HG03066 (cell line): ENCODE measurements around the gene SPOCK1.

Experiments used
- ATAC-seq: cut with Tn5 transposase; IDR thresholded peaks from one replicate; pipeline ENCODE4 v1.9.1; 2021; ENCODE audit warnings: low read depth; ENCODE audit not compliant: unreplicated experiment

The SPOCK1 gene

DNA sequence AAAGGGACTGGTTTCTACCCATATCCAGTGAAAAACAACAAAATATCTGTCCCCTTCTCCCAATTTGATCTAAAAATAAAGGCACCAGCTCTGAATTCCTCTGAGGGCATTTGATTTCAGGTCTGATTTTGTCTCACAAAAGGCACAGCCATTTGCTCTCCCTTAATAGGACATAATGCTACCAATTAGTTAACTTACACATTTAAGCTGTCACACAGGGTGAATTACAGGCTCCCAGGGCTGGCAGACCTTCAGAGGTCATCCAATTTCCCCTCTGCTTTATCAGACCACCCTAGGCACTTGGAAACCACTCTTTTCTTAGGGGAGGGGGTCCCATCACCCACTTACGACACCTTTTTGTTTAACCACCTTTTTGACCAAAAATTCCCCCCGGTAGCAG, 319.9 kb downstream of the SPOCK1 start:
- no peak for ATAC-seq

DNA sequence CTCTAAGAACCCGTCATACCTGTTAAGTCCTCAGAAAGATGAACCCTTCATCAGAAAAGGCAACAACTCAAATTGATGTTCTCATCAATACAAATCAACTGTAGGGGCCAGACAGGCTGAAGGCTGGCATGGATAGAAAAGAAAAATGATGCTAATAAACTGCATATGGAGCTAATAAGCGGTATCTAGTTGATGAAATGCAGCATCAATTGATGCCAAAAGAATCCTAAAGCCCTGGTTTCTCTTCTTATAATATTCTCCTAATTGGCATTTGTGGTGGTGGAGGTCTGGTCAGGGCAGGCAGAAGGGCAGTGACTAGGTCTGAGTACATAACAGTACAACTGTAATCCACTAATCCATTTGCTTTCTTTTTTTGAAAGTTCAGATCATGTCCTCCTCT, 322.5 kb downstream of the SPOCK1 start:
- ATAC-seq: no peak

DNA sequence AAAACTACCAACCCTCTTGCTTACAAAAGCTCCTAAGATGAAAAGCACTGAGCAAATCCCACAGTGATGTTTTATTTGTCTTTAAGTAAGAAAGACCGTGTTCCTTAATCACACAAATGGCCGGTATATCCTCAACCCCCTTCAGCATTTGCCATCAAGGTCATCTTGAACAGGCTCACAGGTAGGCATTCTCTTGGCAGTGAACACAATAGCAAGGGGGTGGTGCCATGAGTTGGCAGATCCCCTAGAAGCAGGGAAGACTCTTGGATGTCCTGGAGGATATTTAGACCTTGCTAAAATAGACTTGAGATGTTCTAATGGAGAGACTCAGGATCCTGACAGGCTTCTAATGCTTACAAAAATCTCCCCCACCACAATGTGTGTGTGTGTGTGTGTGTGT, 323.0 kb downstream of the SPOCK1 start:
- no peak for ATAC-seq

DNA sequence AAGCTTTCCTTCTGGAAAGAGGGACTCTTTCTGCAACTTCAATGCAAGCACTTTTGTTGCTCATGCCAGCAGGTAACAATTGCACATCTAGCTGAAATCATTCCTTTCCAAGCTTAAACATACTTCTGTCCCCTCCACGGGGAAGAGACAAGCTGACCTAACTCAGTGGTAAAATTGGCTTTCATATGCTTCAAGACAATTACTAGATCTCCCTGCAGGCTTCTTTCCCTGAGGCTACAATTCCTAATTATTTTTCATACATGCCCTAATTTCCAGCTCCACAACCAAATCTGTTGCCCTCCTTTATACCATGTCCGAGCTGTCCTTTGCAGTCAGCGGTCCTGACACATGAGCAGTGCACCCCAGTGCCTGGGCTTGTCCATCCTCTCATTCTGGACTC, 324.9 kb downstream of the SPOCK1 start:
- ATAC-seq: no peak

DNA sequence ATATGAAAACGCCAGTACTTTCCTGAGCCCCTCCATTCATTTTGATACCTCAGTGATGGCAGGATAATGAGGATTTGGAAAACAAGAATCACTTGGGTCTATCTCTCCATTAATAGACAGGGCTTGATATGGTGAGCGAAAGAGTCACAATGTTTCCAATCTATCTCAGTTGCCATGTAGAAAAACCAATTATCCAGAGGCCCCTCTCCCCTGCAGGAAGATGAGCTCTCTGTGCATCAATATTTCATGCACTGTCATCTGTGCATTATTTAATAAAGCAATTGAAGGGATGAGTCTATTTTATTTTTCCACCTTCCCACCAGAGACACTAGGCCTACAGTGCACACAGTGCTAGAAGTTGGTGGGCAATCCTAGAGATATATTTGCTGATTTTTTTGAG, 326.9 kb downstream of the SPOCK1 start:
- no peak for ATAC-seq

DNA sequence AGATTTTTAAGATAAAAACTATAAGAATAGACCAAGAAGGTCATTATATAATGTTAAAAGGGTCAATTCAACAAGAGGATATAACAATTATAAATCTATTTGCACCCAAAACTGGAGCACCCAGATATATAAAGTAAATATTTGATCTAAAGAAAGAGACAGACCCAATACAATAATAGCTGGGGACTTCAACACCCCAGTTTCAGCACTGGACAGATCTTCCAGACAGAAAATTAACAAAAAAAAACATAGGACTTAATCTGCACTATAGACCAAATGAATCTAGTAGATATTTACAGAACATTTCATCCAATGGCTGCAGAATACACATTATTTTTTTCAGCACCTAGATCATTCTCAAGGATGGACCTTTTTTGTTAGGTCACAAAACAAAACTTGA, 331.9 kb downstream of the SPOCK1 start:
- no peak for ATAC-seq

DNA sequence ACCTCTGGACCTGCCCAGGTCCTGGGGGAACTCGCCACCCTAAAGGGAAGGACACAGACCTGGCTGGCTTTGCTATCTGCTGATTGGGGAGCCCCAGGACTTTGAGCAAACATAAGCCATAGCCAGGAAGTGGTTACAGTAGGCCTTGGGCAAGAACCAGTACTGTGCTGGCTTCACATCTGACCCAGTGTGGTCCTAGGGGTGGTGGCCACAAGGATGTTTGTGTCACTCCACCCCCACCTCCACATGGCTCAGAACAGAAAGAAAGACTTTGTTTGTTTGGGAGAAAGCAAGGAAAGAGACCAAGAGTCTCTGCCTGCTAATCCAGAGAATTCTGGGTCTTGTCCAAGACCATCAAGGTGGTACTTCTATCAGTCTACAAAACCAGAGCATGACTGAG, 334.2 kb downstream of the SPOCK1 start:
- no peak for ATAC-seq

DNA sequence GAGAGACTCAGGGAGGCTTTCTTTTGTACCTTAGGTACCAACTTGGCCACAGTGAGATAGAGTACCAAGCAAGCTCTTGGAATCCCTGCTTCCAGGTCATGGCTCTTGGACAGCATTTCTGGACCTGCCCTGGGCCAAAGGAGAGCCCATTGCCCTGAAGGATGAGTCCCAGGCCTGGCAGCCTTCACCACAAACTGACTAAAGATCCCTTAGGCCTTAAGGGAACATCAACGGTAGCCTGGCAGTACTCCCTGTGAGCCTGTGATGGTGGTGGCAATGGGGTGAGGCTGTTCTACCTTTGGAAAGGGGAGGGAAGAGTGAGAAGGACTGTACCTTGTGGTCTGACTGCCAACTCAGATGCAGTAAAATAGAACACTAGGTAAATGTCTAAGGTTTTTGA, 334.6 kb downstream of the SPOCK1 start:
- no peak for ATAC-seq

DNA sequence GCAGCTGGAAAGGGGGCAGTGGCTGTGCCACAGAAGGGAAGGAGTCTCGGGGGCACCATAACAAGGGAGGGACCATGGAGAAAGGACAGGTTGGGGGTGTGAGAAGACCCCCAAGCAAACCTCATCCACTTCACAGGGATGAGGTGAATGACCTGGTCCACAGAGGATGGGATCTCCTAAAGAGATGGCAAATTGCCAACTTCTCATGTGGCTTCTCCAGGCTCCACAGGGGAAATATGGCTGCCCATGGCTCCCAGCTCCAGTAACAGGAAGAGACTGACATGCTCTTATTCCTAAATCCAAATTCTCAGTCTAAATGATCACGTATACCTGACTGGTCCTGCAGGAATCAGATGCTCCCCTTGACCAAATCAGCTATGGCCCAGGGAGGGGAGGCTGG, 340.4 kb downstream of the SPOCK1 start:
- no peak for ATAC-seq

DNA sequence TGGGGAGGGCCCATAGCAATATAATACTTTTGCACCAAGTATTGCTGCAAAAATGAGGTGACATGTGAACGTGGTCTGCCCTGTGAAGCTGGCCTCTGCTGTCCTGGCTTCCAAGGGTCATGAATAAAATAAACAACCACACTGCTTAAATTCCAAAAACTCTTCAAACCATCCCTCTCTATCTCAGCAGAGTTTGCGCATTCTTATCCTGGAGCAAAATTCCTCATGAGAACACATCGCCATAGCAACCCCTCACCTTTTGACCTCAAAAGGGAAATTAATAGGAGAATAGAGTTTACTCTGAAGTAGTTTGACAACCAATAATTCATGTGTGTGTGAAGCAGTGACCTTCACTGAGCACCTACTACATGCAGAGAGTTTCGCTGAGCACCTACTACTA, 342.9 kb downstream of the SPOCK1 start:
- no peak for ATAC-seq

DNA sequence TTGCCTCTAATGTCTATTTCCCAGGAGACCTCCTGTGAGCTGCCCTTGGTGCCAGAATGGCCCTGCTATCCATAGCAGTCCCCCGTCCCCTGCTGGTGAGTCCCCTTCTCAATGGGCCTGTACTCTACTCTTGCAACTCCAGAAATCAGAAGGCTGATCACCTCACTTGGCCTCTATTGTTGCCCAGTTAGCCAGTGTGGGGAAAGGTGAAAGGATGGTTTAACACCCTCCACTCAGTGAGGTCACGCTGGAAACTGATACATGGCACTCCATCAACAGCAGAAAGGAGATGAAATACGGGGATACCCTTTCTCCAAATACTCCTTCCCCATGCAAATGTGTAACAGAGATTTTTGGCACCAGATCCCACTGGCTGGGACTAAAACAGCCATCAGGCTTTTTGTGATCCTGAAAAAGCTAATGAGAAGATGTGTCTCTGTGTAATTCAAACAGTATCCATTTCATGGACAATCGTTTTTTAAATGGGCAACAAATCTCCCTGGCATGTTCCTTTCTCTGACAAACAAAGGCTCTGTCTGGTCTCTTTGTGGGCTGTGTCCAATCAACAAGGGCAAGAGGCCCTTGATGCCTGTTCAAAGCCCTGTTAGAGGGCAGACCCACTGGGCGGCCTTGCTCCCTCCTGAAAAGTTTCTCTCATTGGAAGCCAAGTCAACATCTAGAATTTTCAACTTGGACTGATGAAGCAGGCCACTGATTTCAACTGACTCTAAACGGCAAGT, 343.7 kb downstream of the SPOCK1 start:
- no peak for ATAC-seq

DNA sequence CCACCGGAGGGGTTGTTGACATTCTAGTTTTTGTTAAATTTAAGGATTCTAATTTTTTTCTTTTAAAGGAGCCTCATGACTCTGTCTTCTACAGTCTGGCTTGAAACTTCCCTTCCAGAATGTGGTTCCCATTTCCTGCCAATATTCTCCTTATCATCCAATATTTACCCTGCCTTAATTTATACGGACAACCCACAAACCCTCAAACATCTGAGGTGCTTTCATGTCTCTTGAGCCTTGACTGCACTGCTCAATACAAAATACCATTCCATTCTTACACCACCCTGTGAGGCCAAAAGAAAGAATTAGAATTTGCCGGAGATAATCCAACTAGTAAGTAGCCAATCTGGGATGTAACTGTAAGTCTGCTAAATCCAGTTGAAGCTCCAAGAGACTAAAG, 346.5 kb downstream of the SPOCK1 start:
- ATAC-seq: no peak

DNA sequence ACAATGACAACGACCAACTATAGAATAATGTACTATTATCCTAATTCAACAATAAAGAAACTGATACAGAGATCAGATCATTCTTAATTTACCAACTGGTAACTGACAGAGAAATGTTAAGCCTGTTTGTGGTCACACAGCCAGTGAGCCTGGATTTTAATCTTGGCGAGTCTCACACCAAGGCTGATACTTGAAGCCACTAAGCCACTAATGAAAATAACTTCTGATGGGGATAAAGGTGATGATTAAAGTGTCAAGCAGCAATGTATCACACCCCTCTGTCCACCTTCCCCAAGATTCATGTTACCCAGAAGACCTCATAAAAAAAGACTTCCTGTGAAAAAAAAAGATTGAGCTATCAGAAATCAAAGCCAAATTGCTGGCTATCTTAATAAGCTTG, 350.5 kb downstream of the SPOCK1 start:
- ATAC-seq: no peak

DNA sequence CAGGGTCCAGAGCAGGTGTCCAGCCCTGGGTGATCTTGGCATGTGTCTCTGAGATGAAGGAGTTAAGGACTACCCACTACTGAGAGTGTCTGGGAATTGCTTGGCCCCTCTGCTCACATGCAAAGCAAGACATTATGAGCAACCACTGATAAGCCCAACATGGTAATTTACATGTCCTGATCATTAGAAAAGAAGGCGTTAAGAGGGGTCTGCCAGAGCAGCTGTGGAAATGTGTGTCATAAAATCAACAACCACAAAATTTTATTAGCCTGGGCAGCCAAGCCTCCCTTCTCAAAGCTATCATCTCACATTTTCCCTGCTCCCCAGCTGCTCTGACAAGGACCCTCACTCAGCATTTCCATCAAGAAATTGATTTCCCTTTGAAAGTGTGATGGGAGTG, 351.0 kb downstream of the SPOCK1 start:
- no peak for ATAC-seq

DNA sequence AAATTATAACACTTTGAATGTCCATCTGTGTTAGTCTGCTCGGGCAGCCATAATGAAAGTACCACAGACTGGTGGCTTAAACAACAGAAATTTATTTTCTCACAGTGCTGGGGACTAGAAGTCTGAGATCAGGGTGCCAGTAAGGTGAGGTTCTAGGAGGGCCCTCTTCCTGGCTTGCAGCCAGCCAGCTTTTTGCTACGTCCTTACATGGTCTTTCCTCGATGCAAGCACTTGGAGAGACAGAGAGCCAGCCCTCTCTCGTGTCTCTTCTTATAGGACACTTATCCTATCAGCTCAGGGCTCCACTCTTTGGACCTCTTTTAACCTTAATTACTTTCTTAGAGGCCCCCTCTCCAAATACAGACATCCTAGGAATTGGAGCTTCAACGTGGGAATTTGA, 351.8 kb downstream of the SPOCK1 start:
- no peak for ATAC-seq

DNA sequence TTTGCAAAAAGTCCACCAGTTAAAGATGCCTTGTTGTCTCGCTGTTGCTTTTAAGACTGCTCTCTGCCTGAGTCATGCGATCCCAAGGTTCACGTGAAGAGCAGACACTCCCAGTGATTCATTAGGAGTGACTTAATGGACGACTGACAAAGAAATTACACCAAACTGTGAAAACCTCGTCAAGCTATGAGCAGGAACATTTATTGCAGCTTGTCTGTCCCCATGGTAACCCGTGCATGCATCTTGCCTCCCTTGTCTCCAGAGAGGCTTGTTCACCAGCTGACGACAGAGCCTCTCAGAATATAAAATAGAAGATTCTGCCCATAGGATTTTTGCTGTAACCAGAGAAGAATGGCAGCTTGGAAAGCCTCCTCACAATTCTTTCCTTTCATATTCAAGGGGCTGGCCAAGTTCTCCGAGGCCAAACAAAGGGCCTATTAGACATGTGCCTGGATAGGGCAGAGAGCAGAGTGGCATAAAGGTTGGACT, 352.7 kb downstream of the SPOCK1 start:
- no peak for ATAC-seq

DNA sequence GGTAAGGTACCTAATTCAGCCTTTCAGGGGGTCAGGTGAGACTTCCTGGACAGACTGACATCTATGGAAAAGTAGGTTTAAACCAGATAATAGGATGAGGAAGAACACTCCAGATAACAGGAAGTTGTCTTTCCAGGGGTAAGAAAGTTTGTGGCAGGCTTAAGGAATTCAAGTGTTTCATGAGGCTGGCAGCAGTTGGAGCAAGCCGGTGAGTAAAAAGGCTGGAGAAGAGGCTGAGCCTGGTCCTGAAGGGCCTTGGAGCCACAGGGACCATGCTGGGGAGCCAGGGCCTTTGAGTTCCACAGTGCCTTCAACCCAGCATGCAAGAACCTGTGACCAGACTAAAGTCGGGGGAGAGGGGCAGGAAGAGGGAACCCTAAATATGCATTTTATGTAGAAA, 353.4 kb downstream of the SPOCK1 start:
- no peak for ATAC-seq

DNA sequence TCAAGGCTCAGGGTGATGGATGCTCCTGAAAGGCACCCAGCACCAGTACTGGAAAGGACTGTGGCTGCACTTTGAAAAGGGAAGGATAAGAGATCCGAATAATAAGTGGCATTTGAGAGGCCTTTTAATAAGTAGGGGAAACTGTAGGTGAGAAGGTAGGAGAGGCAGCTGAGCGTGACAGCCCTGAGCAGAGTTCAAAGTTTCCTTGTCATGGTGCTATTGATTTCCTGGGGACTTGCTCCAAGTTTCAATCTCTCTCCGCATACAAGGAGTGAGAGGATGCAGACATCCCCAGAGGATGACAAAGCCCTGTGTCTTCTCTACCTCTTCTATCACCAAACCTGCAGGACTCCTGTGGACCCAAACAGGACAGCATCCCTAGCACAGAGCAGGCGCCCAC, 354.5 kb downstream of the SPOCK1 start:
- no peak for ATAC-seq

DNA sequence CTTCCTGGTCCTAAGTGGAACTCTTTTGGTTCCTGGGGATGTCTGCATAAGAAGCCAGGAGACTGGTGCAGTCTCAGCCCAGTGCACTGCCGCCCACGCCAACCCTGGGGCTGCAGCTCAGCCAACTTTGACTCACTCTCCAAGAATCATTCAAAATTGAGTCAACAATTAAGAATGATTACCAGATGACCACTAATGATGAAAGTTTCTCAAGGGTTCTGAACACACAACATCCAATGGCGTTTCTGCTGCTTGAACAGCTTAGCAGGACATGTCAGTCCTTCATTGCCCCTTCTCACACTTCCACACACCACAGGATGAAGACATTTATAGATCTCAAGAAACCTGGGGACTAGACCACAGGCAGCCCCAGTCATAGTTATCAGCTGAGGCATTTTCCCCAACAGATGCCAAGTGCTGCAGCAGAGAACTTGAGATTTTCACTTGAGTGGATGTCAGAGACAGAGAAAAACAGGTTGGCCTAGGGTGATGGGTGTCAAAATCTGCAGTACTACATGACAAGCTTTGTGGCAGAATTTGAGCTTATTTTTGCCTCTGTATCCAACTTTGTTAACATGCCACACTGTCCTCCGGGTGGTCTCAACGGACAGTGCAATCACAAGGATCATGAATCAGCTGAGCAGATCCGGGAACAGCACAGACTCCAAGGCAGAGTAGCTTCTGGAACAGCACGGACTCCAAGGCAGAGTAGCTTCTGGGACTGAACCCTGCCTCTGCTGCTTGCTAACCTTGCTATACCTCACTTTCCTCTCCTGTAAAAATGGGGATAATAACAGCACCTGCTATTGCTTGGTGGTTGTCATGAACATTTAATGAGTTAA, 356.1 kb downstream of the SPOCK1 start:
- peak; percentile 72 for ATAC-seq

DNA sequence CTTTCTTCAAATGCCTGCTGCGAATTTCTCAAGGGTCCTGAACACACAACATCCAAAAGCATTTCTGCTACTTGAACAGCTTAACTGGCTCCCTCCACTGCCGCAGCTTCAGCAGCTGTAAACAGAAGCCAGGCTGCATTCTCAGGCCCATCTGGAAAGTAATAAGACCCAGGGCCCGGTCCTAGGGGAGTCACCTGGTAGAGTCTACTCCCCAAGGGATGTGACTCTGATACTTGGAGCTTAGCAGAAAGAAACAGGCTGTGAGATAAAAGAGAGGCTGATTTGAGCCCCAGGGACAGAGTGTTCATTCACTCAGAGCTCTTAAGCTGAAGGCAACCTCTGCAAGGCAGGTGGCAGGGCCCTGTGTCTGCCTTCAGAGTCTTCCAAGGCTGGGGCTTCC, 356.8 kb downstream of the SPOCK1 start:
- ATAC-seq: peak; percentile 46

DNA sequence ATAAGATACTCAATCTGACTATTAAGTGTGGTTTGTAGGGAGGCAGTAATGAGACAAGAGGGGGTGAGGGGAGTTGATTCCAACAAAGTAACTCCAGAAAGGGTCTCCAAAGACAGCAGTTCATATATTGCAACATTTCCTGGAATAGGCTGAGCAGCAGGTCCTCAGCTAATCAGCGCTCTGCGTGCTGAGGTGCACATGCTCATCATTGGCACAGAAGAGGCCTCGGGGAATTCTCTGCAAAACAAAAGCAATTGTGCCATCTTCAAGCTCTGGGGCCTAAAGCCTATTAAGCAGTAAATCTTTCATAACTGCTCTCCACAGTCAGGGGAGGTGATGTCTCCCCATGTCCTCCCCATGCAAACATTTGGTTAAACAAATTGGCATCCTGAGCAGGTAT, 357.3 kb downstream of the SPOCK1 start:
- no peak for ATAC-seq
